ENCODE data around the gene CMTM8.

CMTM8 gene

GRCh38 chr3:32367442-32367841 lies 129.0 kb downstream of the CMTM8 start:
- Histone ChIP-seq H3K4me1 (ENCODE audit: control insufficient read depth, insufficient read depth, low read length) (no peaks in the 10 kb centered on the region), H3K36me3 (ENCODE audit: control insufficient read depth, insufficient read depth, low read length, severe bottlenecking) (no peaks in the 10 kb centered on the region), H3K27me3 (replicated peaks; ENCODE audit: control insufficient read depth, insufficient read depth, low read length) (peaks cover 3% of the 10 kb centered on the region), H3K4me3 (ENCODE audit: low read length) (no peak overlapping the region), H3K9me3 (ENCODE audit: control insufficient read depth, low read length) (no peaks in the 10 kb centered on the region), H3K9ac (ENCODE audit: low read length) (no peak overlapping the region)
- no peak for DNase-seq (ENCODE audit: low read depth)

GRCh38 chr3:32371461-32372212 lies 133.2 kb downstream of the CMTM8 start:
- Histone ChIP-seq H3K9ac (ENCODE audit: low read length) (no peak overlapping the region), H3K9me3 (ENCODE audit: control insufficient read depth, low read length) (no peaks in the 10 kb centered on the region)

GRCh38 chr3:32372213-32372490 lies 133.7 kb downstream of the CMTM8 start:
- Histone ChIP-seq H3K4me1 (ENCODE audit: control insufficient read depth, insufficient read depth, low read length) (no peaks in the 10 kb centered on the region), H3K9ac (ENCODE audit: low read length) (no peak overlapping the region), H3K36me3 (ENCODE audit: control insufficient read depth, insufficient read depth, low read length, severe bottlenecking) (no peaks in the 10 kb centered on the region), H3K4me3 (ENCODE audit: low read length) (no peak overlapping the region), H3K9me3 (ENCODE audit: control insufficient read depth, low read length) (no peaks in the 10 kb centered on the region), H3K27me3 (replicated peaks; ENCODE audit: control insufficient read depth, insufficient read depth, low read length) (no peaks in the 10 kb centered on the region)
- DNase-seq (ENCODE audit: low read depth) = no peak

More at GRCh38 chr3:32371461-32372212, 133.2 kb downstream of the CMTM8 start:
- Histone ChIP-seq H3K27me3 (replicated peaks; ENCODE audit: control insufficient read depth, insufficient read depth, low read length) (no peaks in the 10 kb centered on the region), H3K36me3 (ENCODE audit: control insufficient read depth, insufficient read depth, low read length, severe bottlenecking) (no peaks in the 10 kb centered on the region), H3K4me1 (ENCODE audit: control insufficient read depth, insufficient read depth, low read length) (no peaks in the 10 kb centered on the region), H3K4me3 (ENCODE audit: low read length) (no peak overlapping the region)
- DNase-seq (ENCODE audit: low read depth) = no peak

GRCh38 chr3:32373276-32373675 lies 134.8 kb downstream of the CMTM8 start:
- H3K9ac ChIP-seq (ENCODE audit: low read length) = no peak overlapping the region
- DNase-seq (ENCODE audit: low read depth) = no peak
- H3K4me3 ChIP-seq (ENCODE audit: low read length) = no peak overlapping the region
- no peaks in the 10 kb centered on the region for H3K36me3 ChIP-seq (ENCODE audit: control insufficient read depth, insufficient read depth, low read length, severe bottlenecking)
- no peaks in the 10 kb centered on the region for H3K27me3 ChIP-seq (replicated peaks; ENCODE audit: control insufficient read depth, insufficient read depth, low read length)
- no peaks in the 10 kb centered on the region for H3K4me1 ChIP-seq (ENCODE audit: control insufficient read depth, insufficient read depth, low read length)
- H3K9me3 ChIP-seq (ENCODE audit: control insufficient read depth, low read length) = no peaks in the 10 kb centered on the region

- no peaks in the 10 kb centered on the region for H3K27me3 ChIP-seq (replicated peaks; ENCODE audit: control insufficient read depth, insufficient read depth, low read length)
- no peak overlapping the region for H3K4me3 ChIP-seq (ENCODE audit: low read length)
- no peaks in the 10 kb centered on the region for H3K4me1 ChIP-seq (ENCODE audit: control insufficient read depth, insufficient read depth, low read length)
- DNase-seq (ENCODE audit: low read depth) = no peak
- no peak overlapping the region for H3K9ac ChIP-seq (ENCODE audit: low read length)
- H3K36me3 ChIP-seq (ENCODE audit: control insufficient read depth, insufficient read depth, low read length, severe bottlenecking) = no peaks in the 10 kb centered on the region
- no peaks in the 10 kb centered on the region for H3K9me3 ChIP-seq (ENCODE audit: control insufficient read depth, low read length)
Observed at GRCh38 chr3:32373844-32374243, 135.4 kb downstream of the CMTM8 start.

GRCh38 chr3:32374788-32375595 lies 136.5 kb downstream of the CMTM8 start:
- Histone ChIP-seq H3K9ac (ENCODE audit: low read length) (no peak overlapping the region), H3K4me3 (ENCODE audit: low read length) (no peak overlapping the region), H3K27me3 (replicated peaks; ENCODE audit: control insufficient read depth, insufficient read depth, low read length) (no peaks in the 10 kb centered on the region), H3K4me1 (ENCODE audit: control insufficient read depth, insufficient read depth, low read length) (no peaks in the 10 kb centered on the region), H3K36me3 (ENCODE audit: control insufficient read depth, insufficient read depth, low read length, severe bottlenecking) (no peaks in the 10 kb centered on the region), H3K9me3 (ENCODE audit: control insufficient read depth, low read length) (no peaks in the 10 kb centered on the region)
- DNase-seq (ENCODE audit: low read depth) = peak; percentile 88

- H3K4me3 ChIP-seq (ENCODE audit: low read length) = no peak overlapping the region
- no peaks in the 10 kb centered on the region for H3K27me3 ChIP-seq (replicated peaks; ENCODE audit: control insufficient read depth, insufficient read depth, low read length)
- H3K36me3 ChIP-seq (ENCODE audit: control insufficient read depth, insufficient read depth, low read length, severe bottlenecking) = no peaks in the 10 kb centered on the region
- no peak overlapping the region for H3K9ac ChIP-seq (ENCODE audit: low read length)
- H3K4me1 ChIP-seq (ENCODE audit: control insufficient read depth, insufficient read depth, low read length) = no peaks in the 10 kb centered on the region
- no peaks in the 10 kb centered on the region for H3K9me3 ChIP-seq (ENCODE audit: control insufficient read depth, low read length)
- DNase-seq (ENCODE audit: low read depth) = no peak
Observed at GRCh38 chr3:32375596-32375930, 137.1 kb downstream of the CMTM8 start.

- DNase-seq (ENCODE audit: low read depth) = peak; percentile 45
- Histone ChIP-seq H3K4me1 (ENCODE audit: control insufficient read depth, insufficient read depth, low read length) (no peaks in the 10 kb centered on the region), H3K9ac (ENCODE audit: low read length) (no peak overlapping the region), H3K36me3 (ENCODE audit: control insufficient read depth, insufficient read depth, low read length, severe bottlenecking) (no peaks in the 10 kb centered on the region), H3K4me3 (ENCODE audit: low read length) (no peak overlapping the region), H3K27me3 (replicated peaks; ENCODE audit: control insufficient read depth, insufficient read depth, low read length) (peaks cover 2% of the 10 kb centered on the region), H3K9me3 (ENCODE audit: control insufficient read depth, low read length) (no peaks in the 10 kb centered on the region)
Observed at GRCh38 chr3:32376115-32376514, 137.6 kb downstream of the CMTM8 start.

- no peaks in the 10 kb centered on the region for H3K36me3 ChIP-seq (ENCODE audit: control insufficient read depth, insufficient read depth, low read length, severe bottlenecking)
- H3K4me3 ChIP-seq (ENCODE audit: low read length) = no peak overlapping the region
- no peak overlapping the region for H3K9ac ChIP-seq (ENCODE audit: low read length)
- H3K4me1 ChIP-seq (ENCODE audit: control insufficient read depth, insufficient read depth, low read length) = peaks cover 2% of the 10 kb centered on the region
- no peak for DNase-seq (ENCODE audit: low read depth)
- H3K9me3 ChIP-seq (ENCODE audit: control insufficient read depth, low read length) = peaks cover 4% of the 10 kb centered on the region
- H3K27me3 ChIP-seq (replicated peaks; ENCODE audit: control insufficient read depth, insufficient read depth, low read length) = peaks cover 11% of the 10 kb centered on the region
Observed at GRCh38 chr3:32379831-32380500, 141.5 kb downstream of the CMTM8 start.

- Histone ChIP-seq H3K9ac (ENCODE audit: low read length) (no peak overlapping the region), H3K4me1 (ENCODE audit: control insufficient read depth, insufficient read depth, low read length) (peaks cover 4% of the 10 kb centered on the region), H3K4me3 (ENCODE audit: low read length) (no peak overlapping the region), H3K27me3 (replicated peaks; ENCODE audit: control insufficient read depth, insufficient read depth, low read length) (peaks cover 18% of the 10 kb centered on the region), H3K9me3 (ENCODE audit: control insufficient read depth, low read length) (peaks cover 4% of the 10 kb centered on the region), H3K36me3 (ENCODE audit: control insufficient read depth, insufficient read depth, low read length, severe bottlenecking) (no peaks in the 10 kb centered on the region)
- no peak for DNase-seq (ENCODE audit: low read depth)
Observed at GRCh38 chr3:32381922-32382321, 143.4 kb downstream of the CMTM8 start.

GRCh38 chr3:32383136-32383711 lies 144.7 kb downstream of the CMTM8 start:
- Histone ChIP-seq H3K27me3 (replicated peaks; ENCODE audit: control insufficient read depth, insufficient read depth, low read length) (peaks cover 18% of the 10 kb centered on the region), H3K4me3 (ENCODE audit: low read length) (no peak overlapping the region), H3K9ac (ENCODE audit: low read length) (no peak overlapping the region), H3K9me3 (ENCODE audit: control insufficient read depth, low read length) (peaks cover 4% of the 10 kb centered on the region), H3K4me1 (ENCODE audit: control insufficient read depth, insufficient read depth, low read length) (peaks cover 4% of the 10 kb centered on the region), H3K36me3 (ENCODE audit: control insufficient read depth, insufficient read depth, low read length, severe bottlenecking) (no peaks in the 10 kb centered on the region)
- no peak for DNase-seq (ENCODE audit: low read depth)

Data from adipocyte (in vitro differentiated cells).